Large intestine (tissue), 3 donors: ENCODE results near the gene EPHA8. TPM values are rescaled to one million over a fixed set of nuclear protein-coding genes. Genes with fewer than 3 reads are reported as not detected.

Experiments
- DNase-seq, 2 donors: peaks; one replicate each; pipeline versions ENCODE4 v3.0.0 to v3.0.0-alpha.2; 2013
- H3K27ac ChIP-seq: one replicate; pipeline ENCODE4 v1.5.1; 2013; ENCODE audit warnings: low read length
- H3K27me3 ChIP-seq: 2 replicates; pipeline ENCODE4 v1.6.1; 2013; ENCODE audit warnings: low read length; ENCODE audit not compliant: control insufficient read depth, insufficient read depth
- H3K36me3 ChIP-seq: 2 replicates; pipeline ENCODE4 v1.6.1; 2013; ENCODE audit warnings: low read length; ENCODE audit not compliant: control insufficient read depth, insufficient read depth
- H3K4me1 ChIP-seq: one replicate; pipeline ENCODE4 v1.6.1; 2013; ENCODE audit warnings: low read length; ENCODE audit not compliant: control insufficient read depth, insufficient read depth
- H3K4me3 ChIP-seq: one replicate; pipeline ENCODE4 v1.5.1; 2013; ENCODE audit warnings: low read length
- H3K9me3 ChIP-seq: one replicate; pipeline ENCODE4 v1.6.1; 2013; ENCODE audit warnings: mild to moderate bottlenecking, low read depth, low read length, moderate library complexity; ENCODE audit not compliant: control insufficient read depth
- WGBS: methylation state at CpG from one replicate; pipeline ENCODE4 v1.1.5; 2013; ENCODE audit warnings: low lambda C conversion rate; ENCODE audit not compliant: insufficient coverage; 5-methylcytosine and 5-hydroxymethylcytosine counted together
- polyA plus RNA-seq: library from polyadenylated mRNA; unstranded; fragments of 120-200 nt; gene quantifications from one replicate; pipeline ENCODE4 v1.2.1, GENCODE V29; 2013

Gene EPHA8
- polyA plus RNA-seq, 1 donor = 0.57 TPM

DNA sequence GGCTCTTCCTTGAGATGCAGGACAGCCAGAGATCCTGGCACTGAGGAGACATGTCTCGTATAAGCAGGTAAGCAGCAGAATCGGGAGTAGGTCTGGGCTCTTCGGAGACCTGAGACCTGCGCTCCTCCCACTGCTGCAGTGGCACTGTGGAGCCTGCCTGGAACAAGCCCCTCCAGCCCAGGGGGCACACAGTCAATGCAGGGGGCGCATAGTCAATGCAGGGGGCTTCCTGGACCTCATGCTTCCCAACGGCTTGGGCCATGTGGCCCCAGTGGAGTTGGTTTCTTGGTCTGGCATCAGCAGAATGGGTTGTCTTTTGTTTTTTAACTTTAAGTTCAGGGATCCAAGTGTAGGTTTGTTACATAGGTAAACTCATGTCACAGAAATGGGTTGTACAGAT is 27.9 kb upstream of the EPHA8 start:
- no peak overlapping the region for H3K4me3 ChIP-seq
- no peaks in the 10 kb centered on the region for H3K9me3 ChIP-seq
- no peak overlapping the region for H3K27ac ChIP-seq
- 100% methylated on average over 1 of the region's 6 CpGs for WGBS
- no peak for DNase-seq
- no peaks in the 10 kb centered on the region for H3K27me3 ChIP-seq
- H3K36me3 ChIP-seq = peaks cover 2% of the 10 kb centered on the region
- peaks cover 16% of the 10 kb centered on the region for H3K4me1 ChIP-seq

DNA sequence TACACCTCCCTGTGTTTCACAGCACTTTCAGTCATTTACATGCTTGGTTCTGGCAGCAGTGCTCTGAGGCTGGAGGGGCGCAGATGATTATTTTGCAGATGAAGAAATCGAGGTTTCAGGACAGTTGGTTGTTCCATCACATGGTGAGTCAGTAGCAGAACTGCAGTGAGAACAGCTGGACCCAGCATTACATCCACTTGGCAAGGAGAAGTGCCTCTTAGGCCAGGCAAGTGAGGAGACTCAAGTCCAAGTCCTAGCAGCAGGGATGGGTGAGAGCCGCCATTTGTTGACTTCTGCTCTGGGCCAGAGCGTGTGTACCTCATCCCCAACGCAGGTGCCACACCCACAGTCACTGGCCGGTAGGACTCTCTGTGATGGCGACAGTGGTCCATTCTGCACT is 26.8 kb upstream of the EPHA8 start:
- Histone ChIP-seq H3K4me3 (no peak overlapping the region), H3K27ac (no peak overlapping the region), H3K27me3 (no peaks in the 10 kb centered on the region), H3K4me1 (peaks cover 6% of the 10 kb centered on the region), H3K9me3 (no peaks in the 10 kb centered on the region), H3K36me3 (peaks cover 2% of the 10 kb centered on the region)
- DNase-seq = no peak
- no CpG with 5 or more reads among the region's 7 CpGs for WGBS

DNA sequence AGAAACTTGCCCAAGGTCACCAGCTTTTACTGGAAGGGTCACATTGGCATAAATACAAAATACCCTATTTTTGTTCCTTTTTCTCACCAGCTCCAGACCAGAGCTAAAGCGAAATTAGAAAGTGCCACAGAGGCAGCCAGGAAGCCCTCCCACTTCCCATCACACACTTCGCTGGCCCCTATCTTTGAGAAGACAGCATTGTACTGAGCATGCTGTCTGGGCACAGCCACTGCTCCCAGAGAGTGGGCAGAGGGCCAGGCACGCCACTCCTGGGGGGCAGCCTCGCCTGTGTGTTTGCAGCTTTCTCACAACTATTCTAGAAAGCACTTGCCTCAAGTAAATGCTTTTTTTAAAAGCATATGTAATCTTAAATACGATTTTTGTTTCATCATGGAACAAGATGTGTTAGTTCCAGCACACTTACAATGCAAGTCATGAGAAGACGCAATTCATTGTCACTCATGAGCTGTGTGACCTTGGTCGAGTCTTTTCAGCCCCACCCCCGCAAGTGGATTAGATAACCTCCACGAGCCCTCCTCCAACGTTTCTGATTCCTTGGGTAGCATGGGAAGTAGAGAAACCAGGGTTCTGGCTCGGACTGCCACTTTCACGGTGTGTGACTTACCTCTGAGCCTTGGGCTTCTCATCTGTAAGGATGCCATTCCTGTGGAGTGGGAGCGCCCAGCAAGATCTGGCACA is 25.7 kb upstream of the EPHA8 start:
- Histone ChIP-seq H3K4me3 (no peak overlapping the region), H3K36me3 (peaks cover 2% of the 10 kb centered on the region), H3K27ac (no peak overlapping the region), H3K27me3 (no peaks in the 10 kb centered on the region), H3K9me3 (no peaks in the 10 kb centered on the region), H3K4me1 (no peaks in the 10 kb centered on the region)
- 100% methylated on average over 1 of the region's 13 CpGs for WGBS
- DNase-seq = no peak

DNA sequence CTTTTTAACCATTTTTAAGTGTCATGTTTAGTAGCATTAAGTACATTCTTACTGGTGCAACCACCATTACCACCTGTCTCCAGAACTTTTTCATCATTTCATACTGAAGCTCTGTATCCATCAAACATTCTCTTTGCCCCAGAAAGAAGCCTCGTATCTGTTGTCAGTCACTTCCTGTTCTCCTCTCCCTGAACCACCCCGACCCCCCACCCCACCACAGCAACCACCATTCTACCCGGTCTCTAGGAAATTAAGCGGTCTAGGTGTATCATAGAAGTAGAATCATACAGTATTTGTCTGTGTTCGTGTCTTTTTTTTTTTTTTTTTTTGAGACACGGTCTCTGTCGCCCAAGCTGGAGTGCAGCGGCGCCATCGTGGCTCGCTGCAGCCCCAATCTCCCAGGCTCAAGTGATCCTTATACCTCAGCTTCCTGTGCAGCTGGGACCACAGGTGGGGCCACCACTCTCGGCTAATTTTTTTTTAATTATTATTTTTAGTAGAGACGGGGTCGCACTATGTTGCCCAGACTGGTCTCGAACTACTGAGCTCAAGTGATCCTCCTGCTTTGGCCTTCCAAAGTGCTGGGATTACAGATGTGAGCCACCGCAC is 23.7 kb upstream of the EPHA8 start:
- Histone ChIP-seq H3K36me3 (no peaks in the 10 kb centered on the region), H3K4me1 (no peaks in the 10 kb centered on the region), H3K4me3 (no peak overlapping the region), H3K27ac (no peak overlapping the region), H3K9me3 (no peaks in the 10 kb centered on the region), H3K27me3 (no peaks in the 10 kb centered on the region)
- DNase-seq = no peak
- WGBS = 100% methylated on average over 1 of the region's 16 CpGs

DNA sequence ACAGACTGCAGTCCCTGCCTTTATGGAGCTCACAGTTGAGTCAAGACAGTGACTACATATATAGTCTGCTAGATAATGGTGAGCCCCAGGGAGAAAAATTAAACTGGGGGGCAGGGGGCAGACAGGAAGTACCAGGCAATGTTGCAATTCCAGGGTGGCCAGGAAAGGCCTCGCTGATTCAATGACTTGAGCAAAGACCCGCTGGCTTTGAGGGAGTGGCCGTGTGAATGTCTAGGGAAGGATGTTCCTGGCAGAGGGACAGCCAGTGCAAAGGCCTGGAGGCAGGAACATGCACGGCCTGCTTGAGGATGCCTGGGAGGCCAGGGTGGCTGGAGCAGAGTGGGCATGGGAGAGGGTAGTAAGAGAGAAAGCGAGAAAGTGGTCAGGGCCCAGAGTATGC is 23.0 kb upstream of the EPHA8 start:
- H3K4me3 ChIP-seq = no peak overlapping the region
- no peaks in the 10 kb centered on the region for H3K9me3 ChIP-seq
- no peaks in the 10 kb centered on the region for H3K36me3 ChIP-seq
- no peaks in the 10 kb centered on the region for H3K4me1 ChIP-seq
- no peak overlapping the region for H3K27ac ChIP-seq
- no peak for DNase-seq
- H3K27me3 ChIP-seq = peaks cover 3% of the 10 kb centered on the region
- WGBS = 50% methylated on average over 1 of the region's 5 CpGs

DNA sequence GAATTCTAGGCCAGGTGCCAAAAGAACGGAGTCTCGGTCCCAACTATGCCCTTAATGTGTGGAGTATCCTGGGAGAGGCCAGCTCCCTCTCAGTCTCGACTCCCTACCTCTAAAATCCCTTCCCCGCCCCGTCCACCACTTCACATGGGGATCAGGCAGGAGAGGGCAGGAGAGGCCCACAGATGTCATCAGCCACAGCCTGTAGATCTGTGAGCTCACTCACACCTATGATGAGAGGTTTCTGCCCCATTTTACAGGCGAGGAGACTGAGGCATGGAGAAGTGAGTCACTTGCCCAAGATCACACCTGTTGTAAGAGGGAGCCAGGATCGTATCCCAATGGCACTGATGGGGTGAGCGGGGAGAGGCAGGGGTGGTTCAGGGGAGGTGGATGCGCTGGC is 20.4 kb upstream of the EPHA8 start:
- WGBS = no CpG with 5 or more reads among the region's 9 CpGs
- no peaks in the 10 kb centered on the region for H3K4me1 ChIP-seq
- H3K4me3 ChIP-seq = no peak overlapping the region
- H3K27ac ChIP-seq = no peak overlapping the region
- no peaks in the 10 kb centered on the region for H3K9me3 ChIP-seq
- H3K27me3 ChIP-seq = peaks cover 21% of the 10 kb centered on the region
- no peaks in the 10 kb centered on the region for H3K36me3 ChIP-seq
- DNase-seq = no peak

DNA sequence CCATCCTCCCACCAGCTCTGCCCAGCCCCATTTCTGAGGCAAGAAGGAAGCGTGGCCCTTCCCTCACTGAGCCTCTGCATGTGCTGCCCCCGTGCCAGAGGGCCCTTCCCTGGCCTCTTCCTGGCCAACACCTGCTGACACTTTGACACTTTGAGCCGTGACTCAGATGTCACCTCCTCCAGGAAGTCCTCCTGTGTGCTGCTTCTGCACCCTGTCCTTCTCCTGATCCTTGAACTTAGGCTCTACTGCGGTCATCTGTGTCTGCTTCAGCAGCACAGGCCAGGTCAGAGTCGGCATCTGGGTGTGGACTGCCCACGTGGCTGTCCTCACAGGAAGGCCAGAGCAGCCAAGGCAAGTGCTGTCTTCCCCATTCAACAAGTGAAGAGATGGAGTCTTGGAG is 19.6 kb upstream of the EPHA8 start:
- Histone ChIP-seq H3K4me3 (no peak overlapping the region), H3K4me1 (no peaks in the 10 kb centered on the region)

DNA sequence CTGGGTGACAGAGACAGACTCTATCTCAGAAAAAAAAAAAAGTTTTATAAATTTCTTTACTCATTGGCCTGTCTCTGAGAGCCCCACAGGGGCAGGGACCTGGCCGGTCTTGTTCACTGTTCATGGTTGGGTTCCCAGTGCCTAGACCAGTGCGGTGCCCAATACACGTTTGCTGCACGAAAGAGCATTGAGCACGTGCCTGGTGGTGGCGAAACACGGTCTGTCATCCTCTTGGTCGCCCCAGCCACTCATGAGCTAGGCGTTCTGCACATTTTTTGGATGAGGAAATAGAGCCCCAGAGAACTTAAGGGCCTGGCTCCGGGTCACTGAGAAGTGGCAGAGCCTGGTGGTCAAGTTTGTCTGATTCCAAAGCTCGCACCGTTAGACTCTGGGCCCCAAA is 18.7 kb upstream of the EPHA8 start:
- no CpG with 5 or more reads among the region's 12 CpGs for WGBS
- no peak for DNase-seq
- peaks cover 30% of the 10 kb centered on the region for H3K27me3 ChIP-seq

More for the DNA sequence above, 19.6 kb upstream of the EPHA8 start:
- Histone ChIP-seq H3K36me3 (no peaks in the 10 kb centered on the region), H3K27ac (no peak overlapping the region), H3K27me3 (peaks cover 29% of the 10 kb centered on the region), H3K9me3 (no peaks in the 10 kb centered on the region)
- peak in 1 of 2 donors; percentile 26 for DNase-seq
- no CpG with 5 or more reads among the region's 6 CpGs for WGBS

DNA sequence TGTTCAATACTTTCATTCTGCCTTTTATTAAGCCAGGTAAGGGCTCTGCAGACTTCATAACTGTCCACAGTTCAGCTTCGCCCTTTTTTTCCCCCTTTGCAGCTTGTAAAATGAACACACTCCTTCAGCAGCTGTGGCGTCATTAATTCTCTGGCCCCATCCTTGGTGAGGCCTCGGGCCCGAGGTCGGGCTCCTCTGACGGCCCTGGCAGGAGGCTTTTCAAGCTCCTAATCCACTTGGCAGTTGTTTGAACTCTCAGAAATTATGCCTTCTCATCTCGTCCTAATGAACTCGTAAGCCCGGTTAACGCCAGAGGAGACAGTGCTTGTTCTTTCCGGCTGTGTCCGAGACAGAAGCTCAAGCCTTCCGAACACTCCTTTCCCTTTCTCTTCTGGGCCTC is 18.1 kb upstream of the EPHA8 start:
- H3K27ac ChIP-seq = no peak overlapping the region
- no peaks in the 10 kb centered on the region for H3K36me3 ChIP-seq
- no peaks in the 10 kb centered on the region for H3K4me1 ChIP-seq
- H3K9me3 ChIP-seq = no peaks in the 10 kb centered on the region
- 50% methylated on average over 1 of the region's 13 CpGs for WGBS
- H3K27me3 ChIP-seq = peaks cover 30% of the 10 kb centered on the region
- no peak for DNase-seq
- no peak overlapping the region for H3K4me3 ChIP-seq

More for the DNA sequence above, 18.7 kb upstream of the EPHA8 start:
- H3K9me3 ChIP-seq = no peaks in the 10 kb centered on the region
- H3K4me3 ChIP-seq = no peak overlapping the region
- H3K27ac ChIP-seq = no peak overlapping the region
- no peaks in the 10 kb centered on the region for H3K4me1 ChIP-seq
- no peaks in the 10 kb centered on the region for H3K36me3 ChIP-seq

DNA sequence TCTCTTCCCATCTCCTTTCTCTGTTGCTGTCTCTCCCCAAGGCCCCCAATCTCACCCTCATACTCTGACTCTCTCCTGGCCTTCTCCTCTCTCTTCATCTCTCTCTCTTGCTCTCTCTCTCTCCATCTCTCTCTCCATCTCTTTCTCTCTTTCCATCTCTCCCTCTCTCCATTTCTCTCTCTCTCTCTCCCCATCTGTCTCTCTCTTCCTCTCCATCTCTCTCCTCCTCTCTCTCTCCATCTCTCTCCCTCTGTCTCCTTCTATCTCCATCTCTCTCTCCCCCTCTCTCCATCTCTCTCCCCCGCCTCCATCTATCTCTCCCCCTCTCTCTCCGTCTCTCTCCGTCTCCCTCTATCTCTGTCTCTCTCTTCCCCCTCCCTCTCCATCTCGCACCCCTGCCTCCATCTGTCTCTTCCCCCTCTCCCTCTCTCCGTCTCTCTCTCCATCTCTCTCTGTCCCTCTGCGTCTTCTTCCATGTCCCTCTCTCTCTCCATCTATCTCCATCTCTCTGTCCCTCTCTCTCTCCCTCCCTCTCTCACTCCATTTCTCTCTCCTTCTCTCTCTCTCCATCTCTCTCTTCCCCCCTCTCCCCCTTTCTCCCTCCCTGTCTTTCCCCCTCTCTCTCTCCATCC is 16.0 kb upstream of the EPHA8 start:
- 81% methylated on average over 5 of the region's 6 CpGs for WGBS
- Histone ChIP-seq H3K4me3 (no peak overlapping the region), H3K27me3 (peaks cover 33% of the 10 kb centered on the region), H3K36me3 (no peaks in the 10 kb centered on the region), H3K27ac (no peak overlapping the region), H3K9me3 (no peaks in the 10 kb centered on the region), H3K4me1 (no peaks in the 10 kb centered on the region)
- no peak for DNase-seq
